H9 (cell line): ENCODE data around the gene SPINK13. TPM values are rescaled to one million over a fixed set of nuclear protein-coding genes. Genes with fewer than 3 reads are reported as not detected.

Experiments
- DNase-seq: peaks from one replicate; pipeline ENCODE4 v3.0.0-alpha.2; 2017
- H2AFZ ChIP-seq: one replicate; pipeline ENCODE4 v1.6.1; 2013; ENCODE audit warnings: mild to moderate bottlenecking, low read length, control low read depth, moderate library complexity
- H2AK5ac ChIP-seq: 2 replicates; pipeline ENCODE4 v1.6.1; 2013; ENCODE audit warnings: low read length, control low read depth, mixed read lengths; ENCODE audit not compliant: insufficient read length
- H2BK120ac ChIP-seq: one replicate; pipeline ENCODE4 v1.6.1; 2013; ENCODE audit warnings: low read depth, mild to moderate bottlenecking, low read length, control low read depth, inconsistent platforms; ENCODE audit not compliant: poor library complexity, severe bottlenecking
- H2BK12ac ChIP-seq: 2 replicates; pipeline ENCODE4 v1.6.1; 2013; ENCODE audit warnings: low read length, control low read depth, mixed read lengths, low read depth; ENCODE audit not compliant: insufficient read length
- H2BK15ac ChIP-seq: 2 replicates; pipeline ENCODE4 v1.6.1; 2013; ENCODE audit warnings: low read depth, low read length, control low read depth
- H2BK20ac ChIP-seq: one replicate; pipeline ENCODE4 v1.6.1; 2013; ENCODE audit warnings: low read depth, mild to moderate bottlenecking, low read length, control low read depth, inconsistent platforms; ENCODE audit not compliant: poor library complexity, severe bottlenecking
- H2BK5ac ChIP-seq: 2 replicates; pipeline ENCODE4 v1.6.1; 2013; ENCODE audit warnings: low read length, control low read depth, mixed read lengths; ENCODE audit not compliant: insufficient read length
- H3K14ac ChIP-seq: 2 replicates; pipeline ENCODE4 v1.6.1; 2013; ENCODE audit warnings: low read length, control low read depth; ENCODE audit not compliant: insufficient read depth
- H3K18ac ChIP-seq: 2 replicates; pipeline ENCODE4 v1.6.1; 2013; ENCODE audit warnings: low read depth, mild to moderate bottlenecking, mixed read lengths, low read length, control low read depth; ENCODE audit not compliant: insufficient read length
- H3K23ac ChIP-seq: 2 replicates; pipeline ENCODE4 v1.6.1; 2013; ENCODE audit warnings: low read length, control low read depth, mixed read lengths, low read depth; ENCODE audit not compliant: insufficient read length
- H3K23me2 ChIP-seq: 2 replicates; pipeline ENCODE4 v1.6.1; 2013; ENCODE audit warnings: low read depth, mild to moderate bottlenecking, mixed read lengths, low read length, control low read depth; ENCODE audit not compliant: insufficient read length, poor library complexity, severe bottlenecking
- H3K27ac ChIP-seq: 2 replicates; pipeline ENCODE4 v1.5.1; 2013; ENCODE audit warnings: low read length, control low read depth, mixed read lengths, low read depth; ENCODE audit not compliant: insufficient read length
- H3K27me3 ChIP-seq: 2 replicates; pipeline ENCODE4 v1.6.1; 2013; ENCODE audit warnings: low read length, control low read depth, inconsistent platforms; ENCODE audit not compliant: insufficient read depth
- H3K4ac ChIP-seq: 2 replicates; pipeline ENCODE4 v1.6.1; 2013; ENCODE audit warnings: low read depth, mild to moderate bottlenecking, control low read depth, inconsistent platforms, low read length, moderate library complexity
- H3K4me1 ChIP-seq: 2 replicates; pipeline ENCODE4 v1.6.1; 2013; ENCODE audit warnings: low read length, control low read depth, inconsistent platforms; ENCODE audit not compliant: insufficient read depth
- H3K4me2 ChIP-seq: 2 replicates; pipeline ENCODE4 v1.6.1; 2013; ENCODE audit warnings: low read length, control low read depth, mixed read lengths; ENCODE audit not compliant: insufficient read length, insufficient read depth
- H3K56ac ChIP-seq: 2 replicates; pipeline ENCODE4 v1.6.1; 2013; ENCODE audit warnings: low read depth, mild to moderate bottlenecking, mixed read lengths, low read length, control low read depth; ENCODE audit not compliant: insufficient read length
- H3K79me1 ChIP-seq: 2 replicates; pipeline ENCODE4 v1.6.1; 2013; ENCODE audit warnings: low read depth, mild to moderate bottlenecking, moderate library complexity, low read length, control low read depth, inconsistent platforms; ENCODE audit not compliant: insufficient read depth, poor library complexity, severe bottlenecking
- H3K79me2 ChIP-seq: 2 replicates; pipeline ENCODE4 v1.6.1; 2013; ENCODE audit warnings: low read length, control low read depth, inconsistent platforms; ENCODE audit not compliant: insufficient read depth
- H3K9ac ChIP-seq: 2 replicates; pipeline ENCODE4 v1.6.1; 2013; ENCODE audit warnings: low read length, control low read depth, mixed read lengths; ENCODE audit not compliant: insufficient read length; ENCODE audit errors: extremely low read depth
- H3K9me3 ChIP-seq: one replicate; pipeline ENCODE4 v1.6.1; 2013; ENCODE audit warnings: low read depth, low read length, inconsistent platforms; ENCODE audit not compliant: control insufficient read depth
- H3T11ph ChIP-seq: one replicate; pipeline ENCODE4 v1.6.1; 2013; ENCODE audit warnings: mild to moderate bottlenecking, low read length, control low read depth, inconsistent platforms
- H4K20me1 ChIP-seq: one replicate; pipeline ENCODE4 v1.6.1; 2013; ENCODE audit not compliant: control insufficient read depth, insufficient read length, insufficient read depth
- H4K5ac ChIP-seq: 2 replicates; pipeline ENCODE4 v1.6.1; 2013; ENCODE audit warnings: low read depth, mild to moderate bottlenecking, mixed read lengths, low read length, control low read depth; ENCODE audit not compliant: insufficient read length
- H4K8ac ChIP-seq: replicated peaks from 2 replicates; pipeline ENCODE4 v1.6.1; 2013; ENCODE audit warnings: low read length, control low read depth, mixed read lengths, low read depth; ENCODE audit not compliant: insufficient read length
- H4K91ac ChIP-seq: 2 replicates; pipeline ENCODE4 v1.6.1; 2013; ENCODE audit warnings: low read depth, mild to moderate bottlenecking, moderate library complexity, mixed read lengths, low read length, control low read depth; ENCODE audit not compliant: insufficient read length
- H3K27ac Mint-ChIP-seq, 3 experiments: 2 replicates in 2 of 3; 3 replicates in 1 of 3; pipeline ENCODE4 v1.8.0; 2020 to 2021; ENCODE audit warnings: mixed read lengths in 3 of 3, mild to moderate bottlenecking in 1 of 3, moderate library complexity in 1 of 3
- H3K27me3 Mint-ChIP-seq: 2 replicates; pipeline ENCODE4 v1.8.0; 2021; ENCODE audit warnings: low read depth, mild to moderate bottlenecking, moderate library complexity, mixed read lengths
- H3K36me3 Mint-ChIP-seq, 3 experiments: 2 replicates in 2 of 3; 3 replicates in 1 of 3; pipeline ENCODE4 v1.8.0; 2020 to 2021; ENCODE audit warnings: low read depth in 3 of 3, mixed read lengths in 3 of 3; ENCODE audit not compliant: insufficient read depth in 1 of 3
- H3K4me1 Mint-ChIP-seq, 2 experiments: 2 replicates each; pipeline ENCODE4 v1.8.0; 2020; ENCODE audit warnings: mixed read lengths in 2 of 2
- H3K4me3 Mint-ChIP-seq, 2 experiments: 2 replicates in 1 of 2; 3 replicates in 1 of 2; pipeline ENCODE4 v1.8.0; 2020 to 2021; ENCODE audit warnings: mild to moderate bottlenecking in 2 of 2, mixed read lengths in 2 of 2, moderate library complexity in 1 of 2
- H3K9me3 Mint-ChIP-seq, 2 experiments: 2 replicates in 1 of 2; 3 replicates in 1 of 2; pipeline ENCODE4 v1.8.0; 2020; ENCODE audit warnings: mild to moderate bottlenecking in 2 of 2, mixed read lengths in 2 of 2, moderate library complexity in 1 of 2
- WGBS: extraction: QIAGEN DNeasy Blood & Tissue Kit; methylation state at CpG from one replicate; pipeline ENCODE4 v1.1.7; 2013; ENCODE audit warnings: missing lambda C conversion rate, low lambda C conversion rate, mixed read lengths; ENCODE audit not compliant: insufficient read length; ENCODE audit errors: extremely low coverage; 5-methylcytosine and 5-hydroxymethylcytosine counted together
- total RNA-seq: library from RNA; stranded (reverse); gene quantifications from 2 replicates; pipeline ENCODE4 v1.2.1, GENCODE V29; 2021
- TF ChIP-seq, protein P1 (sequence below): fragments of 200-600 bp; sonication (generic); conservative IDR thresholded peaks from 3 replicates; pipeline ENCODE4 v1.8.0; 2021; ENCODE audit warnings: antibody characterized with exemption, mild to moderate bottlenecking

The SPINK13 gene
- total RNA-seq, 1 experiment from 2014 or later: not detected

DNA sequence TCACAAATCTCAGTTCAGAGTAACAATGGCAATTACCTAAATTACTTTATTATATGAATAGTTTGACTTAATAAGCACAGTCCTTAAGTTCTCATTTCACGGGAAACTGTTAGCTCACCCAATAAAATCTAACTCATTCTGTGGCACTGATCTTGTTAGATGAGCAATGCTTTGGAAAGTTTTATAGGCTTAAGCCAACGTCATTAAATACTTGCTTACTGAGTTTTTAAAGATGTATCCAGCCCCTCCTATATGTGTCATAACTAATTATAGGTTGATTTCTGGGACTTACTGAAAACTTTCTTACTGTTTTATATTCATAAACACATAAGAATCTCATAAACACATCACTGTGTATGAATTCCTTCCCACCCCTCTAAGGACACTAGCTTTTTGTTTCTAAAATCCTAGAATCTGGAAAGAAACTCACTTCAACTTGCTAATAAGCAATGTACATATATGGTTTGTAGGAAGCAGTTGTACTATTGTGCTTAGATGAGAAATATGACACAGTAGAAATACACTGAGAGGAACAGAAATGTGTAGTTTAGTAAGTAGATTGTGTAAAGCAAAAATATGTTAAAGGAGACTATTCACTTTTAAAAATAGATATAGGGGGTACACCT is 44.4 kb upstream of the SPINK13 start:
- H3K23ac ChIP-seq: no peak overlapping the region
- H3K4ac ChIP-seq: no peak overlapping the region
- no peak overlapping the region for H4K8ac ChIP-seq
- Mint-ChIP-seq H3K27ac (no peak overlapping the region), H3K4me1 (peaks cover 0 to 6% of the 10 kb centered on the region in 2 experiments; a peak in 2 of 4 replicates), H3K36me3 (no peaks in the 10 kb centered on the region), H3K9me3 (no peaks in the 10 kb centered on the region), H3K4me3 (no peak overlapping the region), H3K27me3 (no peaks in the 10 kb centered on the region)
- DNase-seq: no peak
- no peaks in the 10 kb centered on the region for H3K4me1 ChIP-seq
- H3K27me3 ChIP-seq: no peaks in the 10 kb centered on the region
- H2BK120ac ChIP-seq: no peak overlapping the region
- no peak overlapping the region for H2BK5ac ChIP-seq
- H3K27ac ChIP-seq: no peak overlapping the region
- no peak overlapping the region for H4K91ac ChIP-seq
- no peaks in the 10 kb centered on the region for H3K9me3 ChIP-seq
- no peak overlapping the region for H2AK5ac ChIP-seq
- H3K79me2 ChIP-seq: no peaks in the 10 kb centered on the region
- no peaks in the 10 kb centered on the region for H3K79me1 ChIP-seq
- no peak overlapping the region for H3K18ac ChIP-seq
- TF ChIP-seq, protein P1, sequence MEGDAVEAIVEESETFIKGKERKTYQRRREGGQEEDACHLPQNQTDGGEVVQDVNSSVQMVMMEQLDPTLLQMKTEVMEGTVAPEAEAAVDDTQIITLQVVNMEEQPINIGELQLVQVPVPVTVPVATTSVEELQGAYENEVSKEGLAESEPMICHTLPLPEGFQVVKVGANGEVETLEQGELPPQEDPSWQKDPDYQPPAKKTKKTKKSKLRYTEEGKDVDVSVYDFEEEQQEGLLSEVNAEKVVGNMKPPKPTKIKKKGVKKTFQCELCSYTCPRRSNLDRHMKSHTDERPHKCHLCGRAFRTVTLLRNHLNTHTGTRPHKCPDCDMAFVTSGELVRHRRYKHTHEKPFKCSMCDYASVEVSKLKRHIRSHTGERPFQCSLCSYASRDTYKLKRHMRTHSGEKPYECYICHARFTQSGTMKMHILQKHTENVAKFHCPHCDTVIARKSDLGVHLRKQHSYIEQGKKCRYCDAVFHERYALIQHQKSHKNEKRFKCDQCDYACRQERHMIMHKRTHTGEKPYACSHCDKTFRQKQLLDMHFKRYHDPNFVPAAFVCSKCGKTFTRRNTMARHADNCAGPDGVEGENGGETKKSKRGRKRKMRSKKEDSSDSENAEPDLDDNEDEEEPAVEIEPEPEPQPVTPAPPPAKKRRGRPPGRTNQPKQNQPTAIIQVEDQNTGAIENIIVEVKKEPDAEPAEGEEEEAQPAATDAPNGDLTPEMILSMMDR: no peak
- no peak overlapping the region for H2BK12ac ChIP-seq
- no peak overlapping the region for H3K56ac ChIP-seq
- H4K5ac ChIP-seq: no peak overlapping the region
- no peak overlapping the region for H2BK20ac ChIP-seq
- no CpG with 5 or more reads among the region's 2 CpGs for WGBS
- H3T11ph ChIP-seq: no peak overlapping the region
- H2BK15ac ChIP-seq: no peak overlapping the region
- H3K23me2 ChIP-seq: no peaks in the 10 kb centered on the region
- H4K20me1 ChIP-seq: no peaks in the 10 kb centered on the region
- H3K4me2 ChIP-seq: no peak overlapping the region
- no peak overlapping the region for H2AFZ ChIP-seq
- H3K14ac ChIP-seq: no peak overlapping the region
- H3K9ac ChIP-seq: no peak overlapping the region
